Activated naive CD4-positive, alpha-beta T cell treated with anti-CD3 and anti-CD28 coated beads for 36 hours (primary cell): ENCODE data around the gene FBXO46. TPM values are rescaled to one million over a fixed set of nuclear protein-coding genes. Genes with fewer than 3 reads are reported as not detected.

Experiments used
- CTCF ChIA-PET: fragments of 350-600 bp; sonication (Branson Sonifier 250); formaldehyde crosslinking; loops from one replicate; lab custom pipeline; 2021; ENCODE audit warnings: antibody characterized with exemption; lab: Charles Lee
- DNase-seq: peaks from one replicate; pipeline ENCODE4 v3.0.0-alpha.2; 2020
- H3K27ac Mint-ChIP-seq: one replicate; pipeline ENCODE4 v1.8.0; 2021; ENCODE audit warnings: mild to moderate bottlenecking, mixed read lengths
- H3K27me3 Mint-ChIP-seq: one replicate; pipeline ENCODE4 v1.8.0; 2021; ENCODE audit warnings: low read depth, mixed read lengths
- H3K36me3 Mint-ChIP-seq: one replicate; pipeline ENCODE4 v1.8.0; 2021; ENCODE audit warnings: low read depth, mixed read lengths
- H3K4me1 Mint-ChIP-seq: one replicate; pipeline ENCODE4 v1.8.0; 2021; ENCODE audit warnings: low read depth, mixed read lengths
- H3K4me3 Mint-ChIP-seq: one replicate; pipeline ENCODE4 v1.8.0; 2021; ENCODE audit warnings: mild to moderate bottlenecking, moderate library complexity, mixed read lengths
- H3K9me3 Mint-ChIP-seq: one replicate; pipeline ENCODE4 v1.8.0; 2021; ENCODE audit warnings: mixed read lengths
- intact Hi-C: fragments of 100-400 bp; cut with micrococcal nuclease; formaldehyde crosslinking; loops from one replicate; pipeline ENCODE4 v1.15.1; 2023
- microRNA-seq: library from miRNA; unstranded; fragments of <30 nt; microRNA quantifications from one replicate; pipeline ENCODE4 v1.2.0, GENCODE V29; 2022; ENCODE audit warnings: borderline microRNAs expressed, borderline replicate concordance
- total RNA-seq, 2 experiments: library from RNA; stranded (reverse); gene quantifications; one replicate each; pipeline ENCODE4 v1.2.3, GENCODE V29; 2021

FBXO46 gene
- total RNA-seq, 2 experiments from 2014 or later, result 21.8 to 23.2 TPM

GRCh38 chr19:45670670-45671453, 59.8 kb downstream of the FBXO46 start:
- peak; percentile 78 for DNase-seq
- peak overlapping the region; percentile 41 for H3K4me3 Mint-ChIP-seq
- H3K36me3 Mint-ChIP-seq, result no peaks in the 10 kb centered on the region
- CTCF ChIA-PET, result interaction anchor here (1.0 kb wide), 2 partner anchors 10 to 28 kb away, joined by 4 read pairs; no protein-coding TSS in a partner anchor
- peaks cover 36% of the 10 kb centered on the region for H3K4me1 Mint-ChIP-seq
- intact Hi-C loops, result no loop called here
- H3K27me3 Mint-ChIP-seq, result peaks cover 20% of the 10 kb centered on the region
- H3K9me3 Mint-ChIP-seq, result no peaks in the 10 kb centered on the region
- H3K27ac Mint-ChIP-seq, result no peak overlapping the region

- peak overlapping the region; percentile 75 for H3K4me3 Mint-ChIP-seq
- peak; percentile 53 for DNase-seq
- no peaks in the 10 kb centered on the region for H3K36me3 Mint-ChIP-seq
- no peak overlapping the region for H3K27ac Mint-ChIP-seq
- H3K9me3 Mint-ChIP-seq, result no peaks in the 10 kb centered on the region
- CTCF ChIA-PET, result interaction anchor here (1.0 kb wide), 1 partner anchor 78 kb away, joined by 3 read pairs; no protein-coding TSS in a partner anchor
- peaks cover 36% of the 10 kb centered on the region for H3K4me1 Mint-ChIP-seq
- intact Hi-C loops, result loop anchor here (1.0 to 2.0 kb wide), 2 partner anchors 13 to 218 kb away; no protein-coding TSS in a partner anchor
- peaks cover 20% of the 10 kb centered on the region for H3K27me3 Mint-ChIP-seq
These were observed 62.3 kb downstream of the FBXO46 start for GRCh38 chr19:45668342-45668871.

GRCh38 chr19:45667620-45668341, 62.9 kb downstream of the FBXO46 start, which contains the start of gene GIPR:
Gene GIPR, plus strand, starts transcription at chr19:45668221. Its CDS starts 1,300 bp downstream, at chr19:45669521.
- peaks cover 36% of the 10 kb centered on the region for H3K4me1 Mint-ChIP-seq
- no peaks in the 10 kb centered on the region for H3K36me3 Mint-ChIP-seq
- CTCF ChIA-PET, result interaction anchor here (0.9 to 1.0 kb wide), 2 partner anchors 8 to 78 kb away, joined by 3 to 4 read pairs; no protein-coding TSS in a partner anchor
- H3K27ac Mint-ChIP-seq, result no peak within 1 kb of the TSS
- H3K27me3 Mint-ChIP-seq, result peaks cover 20% of the 10 kb centered on the region
- intact Hi-C loops, result loop anchor here (1.0 to 2.0 kb wide), 3 partner anchors 14 to 217 kb away; no protein-coding TSS in a partner anchor
- peak within 1 kb of the TSS; percentile 75 for H3K4me3 Mint-ChIP-seq
- DNase-seq, result peak; percentile 82
- H3K9me3 Mint-ChIP-seq, result no peaks in the 10 kb centered on the region

GRCh38 chr19:45664575-45664974, 66.1 kb downstream of the FBXO46 start:
- H3K27ac Mint-ChIP-seq, result no peak overlapping the region
- no peaks in the 10 kb centered on the region for H3K9me3 Mint-ChIP-seq
- no peaks in the 10 kb centered on the region for H3K36me3 Mint-ChIP-seq
- H3K4me3 Mint-ChIP-seq, result no peak overlapping the region
- intact Hi-C loops, result no loop called here
- H3K4me1 Mint-ChIP-seq, result peaks cover 21% of the 10 kb centered on the region
- H3K27me3 Mint-ChIP-seq, result peaks cover 7% of the 10 kb centered on the region
- no peak for DNase-seq
- CTCF ChIA-PET, result no interaction called here

- H3K27ac Mint-ChIP-seq, result no peak overlapping the region
- H3K4me3 Mint-ChIP-seq, result no peak overlapping the region
- H3K27me3 Mint-ChIP-seq, result peaks cover 4% of the 10 kb centered on the region
- no peaks in the 10 kb centered on the region for H3K9me3 Mint-ChIP-seq
- CTCF ChIA-PET, result no interaction called here
- intact Hi-C loops, result no loop called here
- H3K36me3 Mint-ChIP-seq, result no peaks in the 10 kb centered on the region
- no peak for DNase-seq
- peaks cover 14% of the 10 kb centered on the region for H3K4me1 Mint-ChIP-seq
These were observed 66.9 kb downstream of the FBXO46 start for GRCh38 chr19:45663800-45664199.

GRCh38 chr19:45660636-45661035, 70.1 kb downstream of the FBXO46 start:
- DNase-seq, result no peak
- Mint-ChIP-seq H3K36me3 (no peaks in the 10 kb centered on the region), H3K27me3 (no peaks in the 10 kb centered on the region), H3K4me3 (no peak overlapping the region), H3K9me3 (no peaks in the 10 kb centered on the region), H3K4me1 (no peaks in the 10 kb centered on the region), H3K27ac (no peak overlapping the region)
- CTCF ChIA-PET, result interaction anchor here (0.6 to 0.9 kb wide), 2 partner anchors 64 to 176 kb away, joined by 3 to 4 read pairs; no protein-coding TSS in a partner anchor
- intact Hi-C loops, result no loop called here

Small RNA genes lying within 50 kb of the gene (microRNA-seq; reads per million reads assigned to microRNA genes)
- not detected for gene MIR642A
- gene MIR642B, result not detected

Other genes starting within 250 kb of the FBXO46 start
- gene RTN2, start 233.8 kb downstream of the FBXO46 start, total RNA-seq, result under 1 TPM; 0.69 to 0.84 TPM
- 1 to 10 TPM; 2.3 to 2.5 TPM for gene PPM1N, start 232.5 kb downstream of the FBXO46 start, total RNA-seq
- gene VASP, start 223.4 kb downstream of the FBXO46 start, total RNA-seq, result 10 to 100 TPM; 94.5 to 99.6 TPM
- 10 to 100 TPM; 12.4 to 12.7 TPM for gene OPA3, start 146.1 kb downstream of the FBXO46 start, total RNA-seq
- gene GPR4, start 128.7 kb downstream of the FBXO46 start, total RNA-seq, result not detected
- gene EML2, start 91.5 kb downstream of the FBXO46 start, total RNA-seq, result 100 to 1,000 TPM; 145 to 159 TPM
- gene GIPR, start 62.7 kb downstream of the FBXO46 start, total RNA-seq, result 1 to 10 TPM; 1.8 to 2.3 TPM
- 100 to 1,000 TPM; 976 to 988 TPM for gene SNRPD2, start 38.9 kb downstream of the FBXO46 start, total RNA-seq
- 10 to 100 TPM; 12.0 to 14.1 TPM for gene QPCTL, start 38.2 kb downstream of the FBXO46 start, total RNA-seq
- not detected for gene MEIOSIN, start 2.5 kb upstream of the FBXO46 start, total RNA-seq
- gene SIX5, start 38.4 kb upstream of the FBXO46 start, total RNA-seq, result 1 to 10 TPM; 1.8 to 2.2 TPM
- 1 to 10 TPM; 6.1 TPM for gene DMPK, start 51.6 kb upstream of the FBXO46 start, total RNA-seq
- 10 to 100 TPM; 28.6 to 29.1 TPM for gene DMWD, start 61.9 kb upstream of the FBXO46 start, total RNA-seq
- gene RSPH6A, start 84.4 kb upstream of the FBXO46 start, total RNA-seq, result under 1 TPM in 1 of 2 experiments, not detected in 1; 0.17 TPM
- gene SYMPK, start 132.3 kb upstream of the FBXO46 start, total RNA-seq, result 10 to 100 TPM; 96.9 to 97.4 TPM
- gene FOXA3, start 133.4 kb upstream of the FBXO46 start, total RNA-seq, result under 1 TPM in 1 of 2 experiments, not detected in 1; 0.20 TPM
- gene IRF2BP1, start 155.2 kb upstream of the FBXO46 start, total RNA-seq, result 10 to 100 TPM; 11.4 TPM
- 1 to 10 TPM; 4.5 to 4.8 TPM for gene MYPOP, start 171.7 kb upstream of the FBXO46 start, total RNA-seq
- gene NANOS2, start 183.9 kb upstream of the FBXO46 start, total RNA-seq, result not detected
- not detected for gene NOVA2, start 243.0 kb upstream of the FBXO46 start, total RNA-seq